Stomach (tissue), 9 donors: Measurements from ENCODE around the gene NPAS2. TPM values are rescaled to one million over a fixed set of nuclear protein-coding genes. Genes with fewer than 3 reads are reported as not detected.

ENCODE experiments used
- DNase-seq, 2 donors: peaks; one replicate each; pipeline versions ENCODE4 v3.0.0 to v3.0.0-alpha.2; 2013 to 2019
- H3K27ac ChIP-seq, 5 donors: fragments of 200-600 bp in 4 of 5; sonication (generic) in 4 of 5; one replicate each; pipeline ENCODE4 v1.5.1; 2013 to 2019; ENCODE audit warnings: mild to moderate bottlenecking in 1 of 5, moderate library complexity in 1 of 5
- H3K27me3 ChIP-seq, 3 donors: fragments of 200-600 bp; sonication (generic); one replicate each; pipeline ENCODE4 v1.5.1; 2017 to 2019; ENCODE audit warnings: mixed run types in 1 of 3
- H3K36me3 ChIP-seq, 4 donors: fragments of 200-600 bp; sonication (generic); 1 replicate in 3 of 4; 2 replicates in 1 of 4; pipeline ENCODE4 v1.5.1; 2016 to 2019
- H3K4me1 ChIP-seq, 4 donors: fragments of 200-600 bp; sonication (generic); one replicate each; pipeline ENCODE4 v1.5.1; 2016 to 2019
- H3K4me3 ChIP-seq, 4 donors: fragments of 200-600 bp; sonication (generic) in 3 of 4; one replicate each; pipeline ENCODE4 v1.5.1; 2016 to 2019; ENCODE audit warnings: mild to moderate bottlenecking in 1 of 4
- H3K9me3 ChIP-seq, 4 donors: fragments of 200-600 bp; sonication (generic); one replicate each; pipeline ENCODE4 v1.5.1; 2016 to 2019
- CTCF ChIP-seq, 7 experiments: fragments of 450-650 bp in 4 of 7; fragments of 200-600 bp in 3 of 7; sonication (generic) in 3 of 7; IDR thresholded peaks; one replicate each; pipeline ENCODE4 v1.5.1; 2016 to 2019; ENCODE audit warnings: antibody characterized with exemption in 7 of 7, control low read depth in 2 of 7, mild to moderate bottlenecking in 1 of 7
- EP300 ChIP-seq: sonication (generic); formaldehyde crosslinking; IDR thresholded peaks from one replicate; pipeline ENCODE4 v1.6.1; 2017; ENCODE audit warnings: antibody characterized with exemption
- POLR2A ChIP-seq, 4 donors: fragments of 450-650 bp; IDR thresholded peaks; one replicate each; pipeline ENCODE4 v1.6.1; 2016; ENCODE audit warnings: antibody characterized with exemption in 4 of 4, control low read depth in 2 of 4, mild to moderate bottlenecking in 1 of 4, moderate library complexity in 1 of 4
- POLR2AphosphoS5 ChIP-seq, 3 donors: sonication (generic); formaldehyde crosslinking; IDR thresholded peaks; one replicate each; pipeline ENCODE4 v1.6.1; 2016; ENCODE audit warnings: antibody characterized with exemption in 3 of 3
- WGBS, 5 donors: extraction: QIAGEN DNeasy Blood & Tissue Kit in 3 of 5; methylation state at CpG; one replicate each; pipeline versions ENCODE4 v1.1.5 to v1.1.7; 2013 to 2018; 5-methylcytosine and 5-hydroxymethylcytosine counted together
- intact Hi-C: fragments of 100-400 bp; cut with DNase I; formaldehyde crosslinking; loops from one replicate; pipeline ENCODE4 v1.15.1; 2023; ENCODE audit warnings: low total_unique reads
- polyA plus RNA-seq, 3 donors: library from polyadenylated mRNA; stranded (reverse); fragments of 200-250 nt; gene quantifications; one replicate each; pipeline ENCODE4 v1.2.3, GENCODE V29; 2013
- total RNA-seq, 5 donors: library from RNA; depleted of rRNA; stranded (reverse); fragments of >200 nt; gene quantifications; one replicate each; pipeline versions ENCODE4 v1.1.0 to v1.2.3, GENCODE V29; 2014 to 2016
- donor health status: healthy with polysubstance abuse.
- donor health status: Bipolar disorder and iron deficiency.
- donor health status: healthy.

Gene NPAS2
- total and polyA plus RNA-seq, 8 donors, result 13.1 to 148 (median 28.0) TPM

GRCh38 chr2:100855606-100856005, 35.7 kb downstream of the NPAS2 start:
- no peak overlapping the region for H3K4me3 ChIP-seq
- DNase-seq, result no peak
- H3K27ac ChIP-seq, result no peak overlapping the region
- H3K9me3 ChIP-seq, result no peaks in the 10 kb centered on the region
- no peaks in the 10 kb centered on the region for H3K27me3 ChIP-seq
- no peak for TF ChIP-seq EP300
- TF ChIP-seq CTCF (IDR thresholded peaks at IDR 0.05), result no peak
- TF ChIP-seq POLR2AphosphoS5 (IDR thresholded peaks at IDR 0.05), result no peak
- TF ChIP-seq POLR2A (IDR thresholded peaks at IDR 0.05), result no peak
- intact Hi-C loops, result no loop called here
- H3K36me3 ChIP-seq, result no peaks in the 10 kb centered on the region
- peaks cover 0 to 21% (median 11%) of the 10 kb centered on the region in 4 donors for H3K4me1 ChIP-seq
- 83 to 95% (median 88%) methylated on average over 3 of the region's 3 CpGs for WGBS, 5 donors

DNA sequence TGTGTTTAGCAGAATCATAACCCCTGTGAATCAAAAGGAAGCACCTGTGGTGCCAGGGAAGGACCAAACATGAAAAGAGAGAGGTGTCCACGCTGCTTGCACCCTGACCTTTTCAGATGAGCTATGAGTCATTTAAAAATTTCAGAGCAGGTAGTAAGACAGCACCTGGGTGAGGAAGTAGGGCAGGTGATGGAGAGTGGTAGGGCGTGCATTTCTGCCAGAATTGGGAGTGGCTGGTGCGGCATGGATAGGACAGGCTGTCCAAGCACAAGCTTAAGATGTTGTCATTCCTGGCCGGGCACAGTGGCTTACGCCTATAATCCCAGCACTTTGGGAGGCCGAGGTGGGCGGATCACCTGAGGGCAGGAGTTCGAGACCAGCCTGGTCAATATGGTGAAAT, 36.8 kb downstream of the NPAS2 start:
- H3K36me3 ChIP-seq, result no peaks in the 10 kb centered on the region
- intact Hi-C loops, result no loop called here
- H3K4me3 ChIP-seq, result no peak overlapping the region
- peaks cover 0 to 29% (median 19%) of the 10 kb centered on the region in 4 donors for H3K4me1 ChIP-seq
- DNase-seq, result no peak
- H3K27ac ChIP-seq, result no peak overlapping the region
- no peak for TF ChIP-seq POLR2AphosphoS5 (IDR thresholded peaks at IDR 0.05)
- TF ChIP-seq EP300, result no peak
- no peak for TF ChIP-seq CTCF (IDR thresholded peaks at IDR 0.05)
- TF ChIP-seq POLR2A (IDR thresholded peaks at IDR 0.05), result no peak
- WGBS, 5 donors, result 73 to 93% (median 86%) methylated on average over 8 of the region's 8 CpGs
- H3K9me3 ChIP-seq, result no peaks in the 10 kb centered on the region
- no peaks in the 10 kb centered on the region for H3K27me3 ChIP-seq

- H3K9me3 ChIP-seq, result no peaks in the 10 kb centered on the region
- no peak overlapping the region for H3K4me3 ChIP-seq
- no peaks in the 10 kb centered on the region for H3K36me3 ChIP-seq
- intact Hi-C loops, result no loop called here
- H3K27ac ChIP-seq, result peak overlapping the region in 2 of 5 donors; percentile 5 to 16
- H3K27me3 ChIP-seq, result no peaks in the 10 kb centered on the region
- no peak for DNase-seq
- TF ChIP-seq POLR2A (IDR thresholded peaks at IDR 0.05), result no peak
- TF ChIP-seq POLR2AphosphoS5 (IDR thresholded peaks at IDR 0.05), result no peak
- no peak for TF ChIP-seq EP300
- WGBS, 5 donors, result 23 to 55% (median 39%) methylated on average over 6 of the region's 6 CpGs
- H3K4me1 ChIP-seq, result peaks cover 0 to 35% (median 24%) of the 10 kb centered on the region in 4 donors
These were observed 37.4 kb downstream of the NPAS2 start for GRCh38 chr2:100857341-100857740.

DNA sequence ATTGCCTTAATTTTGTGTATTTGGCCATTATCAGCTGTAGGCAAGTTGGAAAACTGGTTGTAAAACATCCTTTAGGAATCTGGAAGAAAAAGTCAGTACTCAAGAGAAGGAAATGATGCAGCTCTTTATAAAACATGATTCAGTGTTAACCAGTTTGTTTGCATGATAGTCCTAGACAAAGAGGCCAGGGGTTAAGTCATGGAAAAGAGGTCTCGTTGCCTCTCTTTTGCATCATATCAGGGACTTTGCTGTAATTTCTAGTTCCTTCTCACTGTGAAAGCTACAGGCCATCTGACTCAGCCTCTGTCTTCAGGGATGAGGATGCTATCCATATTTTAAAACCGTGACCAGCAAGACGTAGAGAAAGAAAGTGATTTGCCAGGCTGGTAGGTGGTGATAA, 38.0 kb downstream of the NPAS2 start:
- 60 to 84% (median 72%) methylated on average over 3 of the region's 3 CpGs for WGBS, 5 donors
- H3K27me3 ChIP-seq, result no peaks in the 10 kb centered on the region
- TF ChIP-seq EP300, result no peak
- no peak for TF ChIP-seq POLR2AphosphoS5 (IDR thresholded peaks at IDR 0.05)
- TF ChIP-seq POLR2A (IDR thresholded peaks at IDR 0.05), result no peak
- no peak for TF ChIP-seq CTCF (IDR thresholded peaks at IDR 0.05)
- intact Hi-C loops, result no loop called here
- no peak for DNase-seq
- H3K27ac ChIP-seq, result peak overlapping the region in 1 of 5 donors; percentile 16
- no peaks in the 10 kb centered on the region for H3K9me3 ChIP-seq
- H3K36me3 ChIP-seq, result no peaks in the 10 kb centered on the region
- peaks cover 0 to 37% (median 26%) of the 10 kb centered on the region in 4 donors for H3K4me1 ChIP-seq
- H3K4me3 ChIP-seq, result no peak overlapping the region

DNA sequence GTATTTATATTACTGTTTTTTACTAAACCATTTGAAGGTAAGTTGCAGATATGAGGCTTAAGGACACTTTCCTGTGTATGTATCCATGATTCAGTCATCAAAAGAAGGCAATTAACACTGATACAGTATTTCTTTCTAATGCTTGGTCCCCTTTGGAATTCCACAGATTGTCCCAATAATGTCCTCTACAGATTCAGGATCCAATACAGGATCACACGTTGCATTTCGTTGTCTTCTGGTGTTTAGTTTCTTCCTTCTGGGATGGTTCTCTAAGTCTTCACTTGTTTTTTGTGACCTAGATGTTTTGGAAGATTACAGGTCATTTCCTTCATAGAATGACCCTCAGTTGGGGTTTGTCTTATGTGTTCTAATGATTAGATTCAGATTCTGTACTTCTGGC, 40.0 kb downstream of the NPAS2 start:
- WGBS, 5 donors, result 89 to 95% (median 93%) methylated on average over 2 of the region's 2 CpGs

More for the DNA sequence above, 40.0 kb downstream of the NPAS2 start:
- H3K9me3 ChIP-seq, result no peaks in the 10 kb centered on the region
- TF ChIP-seq POLR2AphosphoS5 (IDR thresholded peaks at IDR 0.05) (no peak), CTCF (IDR thresholded peaks at IDR 0.05) (no peak)
- intact Hi-C loops, result no loop called here
- no peaks in the 10 kb centered on the region for H3K36me3 ChIP-seq
- H3K27me3 ChIP-seq, result no peaks in the 10 kb centered on the region
- peaks cover 0 to 40% (median 24%) of the 10 kb centered on the region in 4 donors for H3K4me1 ChIP-seq
- no peak overlapping the region for H3K4me3 ChIP-seq
- H3K27ac ChIP-seq, result no peak overlapping the region
- DNase-seq, result no peak
